ENCODE measurements around the gene PRAMEF10. TPM values are rescaled to one million over a fixed set of nuclear protein-coding genes. Genes with fewer than 3 reads are reported as not detected.
"Not testable (repeated sequence)": the region's sequence is repeated elsewhere in the genome, so short reads cannot be mapped to it uniquely, and the experiment has no call there.

PRAMEF10 gene

GRCh38 chr1:12848620-12849019 lies 49.5 kb downstream of the PRAMEF10 start, which contains the start of gene HNRNPCL1:
HNRNPCL1 (minus strand) TSS chr1:12848720; CDS start chr1:12848289, 431 bp downstream.
- H3K79me1 ChIP-seq (replicated peaks; ENCODE audit: low read length, poor library complexity, severe bottlenecking); H2AFZ ChIP-seq (ENCODE audit: low read depth, low read length); H3K14ac ChIP-seq (ENCODE audit: low read length in 2 of 2); H3K27me3 ChIP-seq (ENCODE audit: control insufficient read depth in 1 of 2, insufficient read depth in 1 of 2, low read length in 2 of 2); H3K23ac ChIP-seq (ENCODE audit: low read length in 2 of 2); H3K18ac ChIP-seq (ENCODE audit: low read depth in 1 of 2, low read length in 2 of 2); H3K4me1 ChIP-seq (ENCODE audit: control insufficient read depth, insufficient read depth, low read depth, low read length); H3K36me3 ChIP-seq (ENCODE audit: control insufficient read depth in 1 of 2, insufficient read depth in 2 of 2, low read depth in 1 of 2, low read length in 2 of 2); H3K4ac ChIP-seq (ENCODE audit: low read depth in 1 of 2, low read length in 2 of 2); H2BK5ac ChIP-seq (ENCODE audit: low read depth, low read length, poor library complexity, severe bottlenecking); H2BK120ac ChIP-seq (ENCODE audit: low read depth, low read length); H3K27ac ChIP-seq (ENCODE audit: low read length, poor library complexity, severe bottlenecking); H2AK5ac ChIP-seq (ENCODE audit: low read length, severe bottlenecking); H4K91ac ChIP-seq (ENCODE audit: low read length); DNase-seq; H3K9me3 ChIP-seq (ENCODE audit: control insufficient read depth, low read length); H3K4me3 ChIP-seq (ENCODE audit: insufficient read depth in 1 of 2, low read depth in 1 of 2, low read length in 2 of 2); H4K8ac ChIP-seq (ENCODE audit: low read length); H2BK15ac ChIP-seq (ENCODE audit: low read depth, poor library complexity, severe bottlenecking); H3K4me2 ChIP-seq (ENCODE audit: low read length, poor library complexity, severe bottlenecking); H3K9ac ChIP-seq (ENCODE audit: low read length); H2BK12ac ChIP-seq (ENCODE audit: low read length in 2 of 2): not testable (repeated sequence)
- WGBS: 74% methylated on average over 7 of the region's 7 CpGs

Small RNA genes within 50 kb of the gene (small RNA-seq; reads per million reads assigned to genes)
- not detected for gene RNU6-1072P (ENCODE audit: low read depth)

Measured in mesenchymal stem cell (in vitro differentiated cells and primary cell).